ENCODE results near the gene NMT1.
"Not testable (repeated sequence)": the region's sequence is repeated elsewhere in the genome, so short reads cannot be mapped to it uniquely, and the experiment has no call there.

The NMT1 gene

GRCh38 chr17:45038728-45039634, 22.1 kb upstream of the NMT1 start:
- DNase-seq = peak; percentile 23

- no peak for DNase-seq
Measured at GRCh38 chr17:45040459-45040858, 20.7 kb upstream of the NMT1 start.

GRCh38 chr17:45042346-45043120, 18.6 kb upstream of the NMT1 start:
- DNase-seq = no peak

GRCh38 chr17:45043813-45044540, 17.1 kb upstream of the NMT1 start:
- no peak for DNase-seq

GRCh38 chr17:45046537-45047125, 14.5 kb upstream of the NMT1 start:
- peak; percentile 81 for DNase-seq

GRCh38 chr17:45048795-45049563, 12.1 kb upstream of the NMT1 start:
- DNase-seq = no peak

GRCh38 chr17:45050481-45051059, 10.5 kb upstream of the NMT1 start:
- DNase-seq = no peak

GRCh38 chr17:45051060-45051719, 9.9 kb upstream of the NMT1 start, which contains the start of gene DCAKD:
Gene DCAKD, minus strand, starts transcription at chr17:45051632. Its CDS starts 16,747 bp downstream, at chr17:45034885.
- peak; percentile 94 for DNase-seq

- not testable (repeated sequence) for DNase-seq
Measured at GRCh38 chr17:45051720-45052051, 9.4 kb upstream of the NMT1 start.

- no peak for DNase-seq
Measured at GRCh38 chr17:45052052-45052772, 8.9 kb upstream of the NMT1 start.

- no peak for DNase-seq
Measured at GRCh38 chr17:45060382-45060796, 728 bp upstream of the NMT1 start.

- DNase-seq = no peak
Measured at GRCh38 chr17:45061606-45062205, 589 bp downstream of the NMT1 start.

- DNase-seq = no peak
Measured at GRCh38 chr17:45063198-45063597, 2.1 kb downstream of the NMT1 start.

- DNase-seq = no peak
Measured at GRCh38 chr17:45067637-45068036, 6.5 kb downstream of the NMT1 start.

GRCh38 chr17:45070001-45070400, 8.9 kb downstream of the NMT1 start:
- no peak for DNase-seq

- no peak for DNase-seq
Measured at GRCh38 chr17:45070809-45071208, 9.7 kb downstream of the NMT1 start.

GRCh38 chr17:45073414-45074070, 12.4 kb downstream of the NMT1 start:
- peak; percentile 54 for DNase-seq

GRCh38 chr17:45077643-45078042, 16.5 kb downstream of the NMT1 start:
- no peak for DNase-seq

GRCh38 chr17:45081047-45081703, 20.1 kb downstream of the NMT1 start:
- DNase-seq = no peak
